Measurements from ENCODE around the gene OFD1. TPM values are rescaled to one million over a fixed set of nuclear protein-coding genes. Genes with fewer than 3 reads are reported as not detected.

Gene OFD1
- 12.8 and 33.3 TPM in 2 replicates for polyA plus RNA-seq

GRCh38 chrX:13734278-13735172 lies at the start of gene OFD1, which contains the start of gene TRAPPC2:
TSS of gene OFD1 (plus strand) at chrX:13734748. CDS start at chrX:13735072, 324 bp downstream.
TSS of gene TRAPPC2 (minus strand) at chrX:13734620. CDS start at chrX:13719963, 14,657 bp downstream.

GRCh38 chrX:13688958-13689740 lies 45.4 kb upstream of the OFD1 start, which contains the start of gene RAB9A:
TSS of gene RAB9A (plus strand) at chrX:13689128. CDS start at chrX:13708747, 19,619 bp downstream.

GRCh38 chrX:13816643-13817627 lies 82.4 kb downstream of the OFD1 start, which contains the start of gene GPM6B:
TSS of gene GPM6B (minus strand) at chrX:13817093. CDS start at chrX:13816904, 189 bp downstream.

Other genes starting within 250 kb of the OFD1 start
- not detected in 2 replicates for gene EGFL6, start 165.1 kb upstream of the OFD1 start, polyA plus RNA-seq
- 4.7 and 6.1 TPM in 2 replicates for gene TCEANC, start 81.6 kb upstream of the OFD1 start, polyA plus RNA-seq
- 19.2 and 27.0 TPM in 2 replicates for gene RAB9A, start 45.6 kb upstream of the OFD1 start, polyA plus RNA-seq
- gene TRAPPC2, start 128 bp upstream of the OFD1 start, polyA plus RNA-seq = 14.2 and 16.1 TPM in 2 replicates
- 176 and 218 TPM in 2 replicates for gene GPM6B, start 82.3 kb downstream of the OFD1 start, polyA plus RNA-seq

Measured in Purkinje cell (primary cell).